A549 (cell line): ENCODE measurements around the gene FOXB1. TPM values are rescaled to one million over a fixed set of nuclear protein-coding genes. Genes with fewer than 3 reads are reported as not detected.
A peak's percentile ranks its signal among the peaks of the same experiment; 100 is the strongest.

ENCODE experiments used
- ATAC-seq, 2 experiments: fragments of 200-7000 bp in 1 of 2; fragments of >200 bp in 1 of 2; cut with Nextera tagmentation in 1 of 2; cut with Tn5 transposase in 1 of 2; 3 replicates each; pipeline versions ENCODE4 v1.8.0 to v1.9.1; 2018 to 2020; ENCODE audit warnings: mild to moderate bottlenecking in 1 of 2, moderate library complexity in 1 of 2
- CTCF ChIA-PET: fragments of 300-600 bp; sonication (Branson Sonifier 250); formaldehyde crosslinking; extraction: SDS; loops from one replicate; lab custom pipeline; 2021; ENCODE audit warnings: antibody characterized with exemption, inconsistent platforms; lab: Yijun Ruan, JAX
- POLR2A ChIA-PET: fragments of 350-600 bp; formaldehyde crosslinking; extraction: SDS; loops from one replicate; lab custom pipeline; 2021; ENCODE audit warnings: antibody characterized with exemption, inconsistent platforms; lab: Yijun Ruan, JAX
- DNase-seq, 2 experiments: peaks; one replicate each; pipeline versions ENCODE4 v3.0.0 to v3.0.0-alpha.2; 2011 to 2016; ENCODE audit warnings: low read depth in 1 of 2, low spot score in 1 of 2
- FAIRE-seq: peaks from 2 replicates; lab custom pipeline; 2011; peaks lifted over from hg19 to GRCh38; lab: Jason Lieb, UNC
- H3K27ac ChIP-seq, 2 experiments: fragments of >200 bp; sonication (Bioruptor Twin); formaldehyde crosslinking; 3 replicates each; pipeline ENCODE4 v1.5.1; 2016 to 2017
- H3K4me1 ChIP-seq: fragments of >200 bp; sonication (Bioruptor Twin); formaldehyde crosslinking; 3 replicates; pipeline ENCODE4 v1.6.1; 2016
- H3K4me2 ChIP-seq: fragments of >200 bp; sonication (Bioruptor Twin); formaldehyde crosslinking; 3 replicates; pipeline ENCODE4 v1.6.1; 2016
- H3K4me3 ChIP-seq: fragments of >200 bp; sonication (Bioruptor Twin); formaldehyde crosslinking; 3 replicates; pipeline ENCODE4 v1.5.1; 2016
- H3K9me3 ChIP-seq: fragments of >200 bp; sonication (Bioruptor Twin); formaldehyde crosslinking; 3 replicates; pipeline ENCODE4 v1.6.1; 2016
- CHD4 ChIP-seq: fragments of 200-600 bp; sonication (generic); IDR thresholded peaks from 2 replicates; pipeline ENCODE4 v1.6.1; 2016; ENCODE audit warnings: antibody characterized with exemption, mild to moderate bottlenecking, borderline replicate concordance
- EP300 ChIP-seq, 2 experiments: fragments of >200 bp; sonication (Bioruptor Twin); formaldehyde crosslinking; IDR thresholded peaks; 2 replicates in 1 of 2; 3 replicates in 1 of 2; pipeline ENCODE4 v1.6.1; 2016 to 2017
- ESRRA ChIP-seq: fragments of 150-350 bp; IDR thresholded peaks from 2 replicates; pipeline ENCODE4 v1.6.1; 2014; ENCODE audit warnings: mild to moderate bottlenecking, low read length, borderline replicate concordance
- FOSB ChIP-seq: fragments of 250-450 bp; sonication (Bioruptor Pico); IDR thresholded peaks from 2 replicates; pipeline ENCODE4 v1.5.0; 2020; ENCODE audit warnings: mild to moderate bottlenecking, moderate library complexity
- FOSL2 ChIP-seq, 2 experiments: fragments of 450-650 bp in 1 of 2; fragments of >200 bp in 1 of 2; sonication (Bioruptor Twin) in 1 of 2; formaldehyde crosslinking; IDR thresholded peaks; 2 replicates each; pipeline versions ENCODE4 v1.5.0 to v1.6.1; 2016 to 2020; ENCODE audit warnings: mild to moderate bottlenecking in 1 of 2, moderate library complexity in 1 of 2
- GATA3 ChIP-seq: IDR thresholded peaks from 2 replicates; pipeline ENCODE4 v1.6.1; 2012; ENCODE audit warnings: borderline replicate concordance
- HES2 ChIP-seq: fragments of >200 bp; sonication (Bioruptor Twin); formaldehyde crosslinking; IDR thresholded peaks from 2 replicates; pipeline ENCODE4 v1.6.1; 2016
- NR3C1 ChIP-seq: fragments of >200 bp; sonication (Bioruptor Twin); formaldehyde crosslinking; IDR thresholded peaks from 3 replicates; pipeline ENCODE4 v1.6.1; 2017
- POLR2A ChIP-seq: IDR thresholded peaks from 2 replicates; pipeline ENCODE4 v1.6.1; 2012; ENCODE audit warnings: mild to moderate bottlenecking, low read length
- RARB ChIP-seq: fragments of 250-450 bp; sonication (Bioruptor Pico); IDR thresholded peaks from 2 replicates; pipeline ENCODE4 v1.8.0; 2021; ENCODE audit warnings: mild to moderate bottlenecking, moderate library complexity
- REST ChIP-seq: fragments of 200-600 bp; sonication (generic); IDR thresholded peaks from 2 replicates; pipeline ENCODE4 v1.6.1; 2016; ENCODE audit warnings: antibody characterized with exemption, mild to moderate bottlenecking, moderate library complexity
- SMC3 ChIP-seq: fragments of >200 bp; sonication (Bioruptor Twin); formaldehyde crosslinking; IDR thresholded peaks from 3 replicates; pipeline ENCODE4 v1.6.1; 2018; ENCODE audit warnings: inconsistent platforms
- USF2 ChIP-seq: fragments of 450-650 bp; IDR thresholded peaks from 2 replicates; pipeline ENCODE4 v1.6.1; 2014; ENCODE audit warnings: antibody characterized with exemption
- ZFP36 ChIP-seq: fragments of 450-650 bp; IDR thresholded peaks from 2 replicates; pipeline ENCODE4 v1.6.1; 2014; ENCODE audit warnings: borderline replicate concordance; ENCODE audit not compliant: partially characterized antibody
- ZSCAN20 ChIP-seq: fragments of 250-450 bp; sonication (Bioruptor Pico); IDR thresholded peaks from 2 replicates; pipeline ENCODE4 v1.8.0; 2022; ENCODE audit warnings: mild to moderate bottlenecking, moderate library complexity
- WGBS: methylation state at CpG from one replicate; pipeline ENCODE4 v1.1.6; 2017; ENCODE audit errors: missing lambda C conversion rate; 5-methylcytosine and 5-hydroxymethylcytosine counted together
- polyA minus RNA-seq: library from RNA; depleted of rRNA, polyadenylated mRNA; stranded (reverse); fragments of >200 nt; gene quantifications from 2 replicates; pipeline ENCODE4 v1.2.3, GENCODE V29; 2011; rRNA and poly(A)+ RNA removed
- polyA plus RNA-seq, 4 experiments: library from polyadenylated mRNA; depleted of rRNA in 3 of 4; stranded (reverse); fragments of >200 nt; fragmentation: RNase III in 1 of 4; extraction: RNeasy Plus Mini Kit Qiagen cat#74134 plus additional on column Dnase treatment in 1 of 4; gene quantifications; 2 replicates in 3 of 4; 3 replicates in 1 of 4; pipeline ENCODE4 v1.2.3, GENCODE V29; 2011 to 2017
- TF ChIP-seq, protein P1 (sequence below): IDR thresholded peaks from 2 replicates; pipeline ENCODE4 v1.6.1; 2012
- TF ChIP-seq, protein P2 (sequence below): fragments of 150-350 bp; IDR thresholded peaks from 2 replicates; pipeline ENCODE4 v1.6.1; 2014; ENCODE audit warnings: low read depth, mild to moderate bottlenecking, low read length

Gene FOXB1
- polyA plus RNA-seq (2011; rRNA removed) (not detected in 2 replicates), polyA plus RNA-seq (2017; fragmentation: RNase III; extraction: RNeasy Plus Mini Kit Qiagen cat#74134 plus additional on column Dnase treatment) (not detected in 3 replicates), polyA minus RNA-seq (not detected in 2 replicates)
- polyA plus RNA-seq (2012; cell fraction: cytosol; rRNA removed) = not detected in 2 replicates
- polyA plus RNA-seq (2012; cell fraction: nucleus; rRNA removed) = not detected in 2 replicates

DNA sequence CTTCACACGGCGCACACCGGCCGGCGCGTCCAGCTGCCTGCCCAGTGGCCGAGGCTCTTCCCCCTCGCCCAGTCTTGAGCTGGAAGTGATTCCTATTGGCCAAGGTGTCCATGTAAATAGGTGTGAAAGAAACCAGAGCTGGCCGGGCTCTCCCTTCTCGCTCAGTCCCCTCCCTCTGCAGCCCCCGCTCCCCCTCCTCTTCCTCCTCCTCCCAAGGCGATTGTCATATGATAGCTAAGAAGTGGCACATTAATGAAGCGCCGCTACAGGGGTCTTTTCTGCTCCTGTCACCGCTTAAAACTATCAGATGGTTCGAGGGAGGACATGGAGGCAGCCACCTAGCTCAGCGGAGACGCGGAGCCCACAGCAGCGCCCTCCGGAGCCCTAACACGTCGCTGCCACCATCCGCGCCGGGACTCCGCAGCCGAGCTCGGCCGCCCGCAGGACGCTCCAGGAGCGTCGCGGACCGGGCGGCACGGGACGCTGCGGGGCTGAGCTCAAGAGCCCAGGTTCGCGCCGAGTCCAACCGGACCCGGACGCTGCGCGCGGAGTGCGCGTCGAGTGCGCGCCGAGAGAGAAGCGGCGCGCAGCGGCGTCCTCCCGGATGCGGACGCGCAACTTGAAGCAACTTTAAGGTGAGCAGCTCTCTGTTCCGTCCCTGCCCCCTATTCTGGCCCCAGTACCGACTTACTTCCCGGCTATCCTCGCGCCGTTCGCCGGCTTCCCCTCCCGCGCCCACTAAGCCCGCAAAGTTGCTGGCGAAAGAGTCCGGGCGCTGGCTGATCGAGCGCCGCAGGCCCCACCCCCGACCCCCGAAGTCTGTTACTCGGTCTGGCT is at the start of gene FOXB1:
FOXB1 (plus strand) TSS at position 303 of the 837 bp plus-strand sequence. CDS start 653 bp downstream, outside the sequence.
- ChIA-PET POLR2A (no interaction called here), CTCF (interaction anchor here (0.8 to 1.2 kb wide), 8 partner anchors 10 to 322 kb away, joined by 3 to 6 read pairs (median 3); no protein-coding TSS in a partner anchor)
- H3K4me2 ChIP-seq = peak within 1 kb of the TSS; percentile 99
- H3K9me3 ChIP-seq = no peaks in the 10 kb centered on the region
- 46% methylated on average over 81 of the region's 84 CpGs for WGBS
- TF ChIP-seq USF2 = no peak
- no peak for TF ChIP-seq EP300 (IDR thresholded peaks at IDR 0.05)
- TF ChIP-seq RARB (CRISPR knock-in tag) = no peak
- TF ChIP-seq, protein P1, sequence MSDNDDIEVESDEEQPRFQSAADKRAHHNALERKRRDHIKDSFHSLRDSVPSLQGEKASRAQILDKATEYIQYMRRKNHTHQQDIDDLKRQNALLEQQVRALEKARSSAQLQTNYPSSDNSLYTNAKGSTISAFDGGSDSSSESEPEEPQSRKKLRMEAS = no peak; the same call in 1 of the 2 replicates
- TF ChIP-seq REST = no peak
- TF ChIP-seq ESRRA = no peak
- TF ChIP-seq ZSCAN20 (CRISPR knock-in tag) = no peak
- TF ChIP-seq POLR2A = no peak
- TF ChIP-seq GATA3 = no peak
- TF ChIP-seq, protein P2, sequence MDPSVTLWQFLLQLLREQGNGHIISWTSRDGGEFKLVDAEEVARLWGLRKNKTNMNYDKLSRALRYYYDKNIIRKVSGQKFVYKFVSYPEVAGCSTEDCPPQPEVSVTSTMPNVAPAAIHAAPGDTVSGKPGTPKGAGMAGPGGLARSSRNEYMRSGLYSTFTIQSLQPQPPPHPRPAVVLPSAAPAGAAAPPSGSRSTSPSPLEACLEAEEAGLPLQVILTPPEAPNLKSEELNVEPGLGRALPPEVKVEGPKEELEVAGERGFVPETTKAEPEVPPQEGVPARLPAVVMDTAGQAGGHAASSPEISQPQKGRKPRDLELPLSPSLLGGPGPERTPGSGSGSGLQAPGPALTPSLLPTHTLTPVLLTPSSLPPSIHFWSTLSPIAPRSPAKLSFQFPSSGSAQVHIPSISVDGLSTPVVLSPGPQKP = no peak
- TF ChIP-seq CHD4 = no peak
- TF ChIP-seq SMC3 = no peak
- H3K4me3 ChIP-seq = peak within 1 kb of the TSS; percentile 47
- FAIRE-seq = no peak
- H3K27ac ChIP-seq = no peak within 1 kb of the TSS
- H3K4me1 ChIP-seq = peaks cover 39% of the 10 kb centered on the region
- no peak for DNase-seq
- ATAC-seq = peak; percentile 16 to 24; a peak in 3 of 6 replicates

GRCh38 chr15:59958288-59958687 is 45.8 kb upstream of the FOXB1 start:
- Histone ChIP-seq H3K4me2 (no peak overlapping the region), H3K4me1 (no peaks in the 10 kb centered on the region), H3K27ac (no peak overlapping the region), H3K9me3 (peaks cover 13% of the 10 kb centered on the region; the same call in 1 of the 3 replicates), H3K4me3 (no peak overlapping the region)
- TF ChIP-seq ZFP36 (no peak), NR3C1 (no peak), FOSB (CRISPR knock-in tag) (no peak), HES2 (no peak), RARB (CRISPR knock-in tag) (no peak), FOSL2 (IDR thresholded peaks at IDR 0.05) (no peak), FOSL2 (CRISPR knock-in tag; IDR thresholded peaks at IDR 0.05) (no peak)
- TF ChIP-seq, protein P1 = no peak
- CTCF ChIA-PET = interaction anchor here (1.1 kb wide), 1 partner anchor 10 kb away, joined by 3 read pairs; no protein-coding TSS in a partner anchor
- POLR2A ChIA-PET = no interaction called here
- FAIRE-seq = peak; percentile 59
- ATAC-seq = no peak
- DNase-seq = no peak
